ENCODE data around the gene SELPLG. TPM values are rescaled to one million over a fixed set of nuclear protein-coding genes. Genes with fewer than 3 reads are reported as not detected.

Gene SELPLG
- total RNA-seq, 4 donors from 2014 or later, result 7.2 to 15.7 (median 10.0) TPM

DNA sequence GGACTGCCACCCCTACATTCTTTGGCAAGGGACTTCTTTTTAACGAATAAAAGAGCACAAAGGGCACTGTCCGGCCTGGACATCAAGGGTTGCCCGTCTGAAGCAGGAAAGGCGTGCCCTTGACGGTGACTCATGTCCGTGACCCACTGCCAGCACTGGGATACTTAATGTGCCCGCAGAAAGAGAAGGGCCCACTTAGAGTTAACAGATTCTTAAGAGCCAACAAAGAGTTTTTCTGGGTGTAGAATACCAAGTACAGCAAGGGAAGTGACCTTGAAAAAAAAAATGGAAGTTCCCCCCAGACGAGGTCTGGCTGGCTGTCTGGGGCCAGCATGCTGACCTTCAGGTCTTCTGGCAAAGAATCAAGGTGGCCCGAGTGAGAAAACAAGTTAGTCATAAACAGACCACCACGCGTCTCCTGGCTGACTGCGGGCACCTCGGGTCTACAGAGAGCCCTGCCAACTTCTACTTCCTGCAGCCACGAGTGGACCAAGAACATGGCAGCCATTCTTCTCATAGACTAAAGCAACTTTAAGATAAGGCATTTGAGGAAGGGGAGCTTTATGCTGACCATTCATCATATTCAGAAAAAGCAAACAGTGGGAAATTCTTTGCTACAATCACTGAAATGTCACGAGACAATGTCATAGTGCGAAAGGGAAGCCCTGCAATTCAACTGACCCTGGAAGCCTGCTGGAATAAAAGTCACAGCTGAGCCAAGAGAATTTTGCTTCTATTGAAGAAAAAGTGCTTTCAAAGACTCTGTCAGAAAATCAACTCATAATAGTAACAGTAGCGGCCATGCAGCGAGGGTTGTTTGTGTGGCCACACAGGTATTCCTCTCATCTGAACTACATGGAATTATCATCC is 10.5 kb upstream of the SELPLG start:
- H3K4me3 ChIP-seq, result no peak overlapping the region
- intact Hi-C loops (cut with DNase I), result no loop called here
- no peaks in the 10 kb centered on the region for H3K9me3 ChIP-seq
- DNase-seq (ENCODE audit: extremely low spot score), result no peak
- 45% methylated on average over 18 of the region's 18 CpGs for WGBS
- H3K27me3 ChIP-seq, result no peaks in the 10 kb centered on the region
- peaks cover 35 to 71% (median 58%) of the 10 kb centered on the region in 4 donors for H3K4me1 ChIP-seq
- H3K27ac ChIP-seq (replicated peaks in 1 of 4), result peak overlapping the region; percentile 29 to 75 (median 68)
- H3K36me3 ChIP-seq, result peaks cover 32 to 50% (median 46%) of the 10 kb centered on the region in 4 donors
- TF ChIP-seq EP300 (IDR thresholded peaks at IDR 0.05) (no peak), POLR2AphosphoS5 (IDR thresholded peaks at IDR 0.05) (peak; percentile 42 to 50)

DNA sequence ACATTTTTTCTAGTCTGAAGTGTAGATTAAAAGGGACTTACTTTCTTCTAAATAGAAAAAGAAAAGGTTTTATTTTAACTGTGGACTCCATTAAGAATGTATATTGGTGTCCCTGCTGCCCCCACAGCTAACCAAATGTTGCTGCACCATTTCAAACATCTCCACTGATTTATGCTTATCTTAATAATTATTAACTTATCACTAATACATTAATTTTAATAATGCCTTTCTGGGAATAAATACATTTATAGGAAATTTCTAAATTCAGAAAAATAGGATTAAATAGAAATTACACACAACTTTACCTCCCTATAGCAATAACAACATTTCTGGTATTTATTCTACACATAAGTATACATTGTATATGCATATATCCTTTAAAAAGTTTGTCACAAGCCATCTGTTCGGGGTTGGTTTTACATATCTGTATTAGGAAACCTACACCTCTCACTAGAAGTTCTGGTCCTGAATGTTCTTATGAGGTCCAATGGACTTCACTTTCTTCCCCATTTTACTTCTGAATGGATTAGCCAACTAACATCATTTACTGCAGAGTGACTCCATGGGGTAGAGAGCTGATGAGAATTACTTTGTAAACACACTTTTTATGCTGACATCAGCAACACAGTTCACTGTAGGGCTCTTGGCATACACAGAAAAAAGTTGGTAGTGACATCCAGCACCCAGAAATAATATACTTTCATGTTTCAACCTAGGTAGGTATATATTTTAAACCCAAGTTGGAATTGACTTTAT is 9.4 kb upstream of the SELPLG start:
- no peak for TF ChIP-seq EP300 (IDR thresholded peaks at IDR 0.05)
- no peak for TF ChIP-seq POLR2AphosphoS5 (IDR thresholded peaks at IDR 0.05)
- TF ChIP-seq POLR2A (IDR thresholded peaks at IDR 0.05; ENCODE audit: low read depth), result no peak
- TF ChIP-seq, protein P1, sequence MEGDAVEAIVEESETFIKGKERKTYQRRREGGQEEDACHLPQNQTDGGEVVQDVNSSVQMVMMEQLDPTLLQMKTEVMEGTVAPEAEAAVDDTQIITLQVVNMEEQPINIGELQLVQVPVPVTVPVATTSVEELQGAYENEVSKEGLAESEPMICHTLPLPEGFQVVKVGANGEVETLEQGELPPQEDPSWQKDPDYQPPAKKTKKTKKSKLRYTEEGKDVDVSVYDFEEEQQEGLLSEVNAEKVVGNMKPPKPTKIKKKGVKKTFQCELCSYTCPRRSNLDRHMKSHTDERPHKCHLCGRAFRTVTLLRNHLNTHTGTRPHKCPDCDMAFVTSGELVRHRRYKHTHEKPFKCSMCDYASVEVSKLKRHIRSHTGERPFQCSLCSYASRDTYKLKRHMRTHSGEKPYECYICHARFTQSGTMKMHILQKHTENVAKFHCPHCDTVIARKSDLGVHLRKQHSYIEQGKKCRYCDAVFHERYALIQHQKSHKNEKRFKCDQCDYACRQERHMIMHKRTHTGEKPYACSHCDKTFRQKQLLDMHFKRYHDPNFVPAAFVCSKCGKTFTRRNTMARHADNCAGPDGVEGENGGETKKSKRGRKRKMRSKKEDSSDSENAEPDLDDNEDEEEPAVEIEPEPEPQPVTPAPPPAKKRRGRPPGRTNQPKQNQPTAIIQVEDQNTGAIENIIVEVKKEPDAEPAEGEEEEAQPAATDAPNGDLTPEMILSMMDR (IDR thresholded peaks at IDR 0.05), result no peak
- H3K27ac ChIP-seq (replicated peaks in 1 of 4), result peak overlapping the region; percentile 29 to 75 (median 68)
- no peaks in the 10 kb centered on the region for H3K27me3 ChIP-seq
- H3K4me1 ChIP-seq, result peaks cover 38 to 71% (median 62%) of the 10 kb centered on the region in 4 donors
- DNase-seq (ENCODE audit: extremely low spot score), result no peak
- no peak overlapping the region for H3K4me3 ChIP-seq
- intact Hi-C loops (cut with DNase I), result no loop called here
- peaks cover 22 to 39% (median 36%) of the 10 kb centered on the region in 4 donors for H3K36me3 ChIP-seq
- WGBS, result 93% methylated on average over 1 of the region's 1 CpG
- H3K9me3 ChIP-seq, result no peaks in the 10 kb centered on the region

DNA sequence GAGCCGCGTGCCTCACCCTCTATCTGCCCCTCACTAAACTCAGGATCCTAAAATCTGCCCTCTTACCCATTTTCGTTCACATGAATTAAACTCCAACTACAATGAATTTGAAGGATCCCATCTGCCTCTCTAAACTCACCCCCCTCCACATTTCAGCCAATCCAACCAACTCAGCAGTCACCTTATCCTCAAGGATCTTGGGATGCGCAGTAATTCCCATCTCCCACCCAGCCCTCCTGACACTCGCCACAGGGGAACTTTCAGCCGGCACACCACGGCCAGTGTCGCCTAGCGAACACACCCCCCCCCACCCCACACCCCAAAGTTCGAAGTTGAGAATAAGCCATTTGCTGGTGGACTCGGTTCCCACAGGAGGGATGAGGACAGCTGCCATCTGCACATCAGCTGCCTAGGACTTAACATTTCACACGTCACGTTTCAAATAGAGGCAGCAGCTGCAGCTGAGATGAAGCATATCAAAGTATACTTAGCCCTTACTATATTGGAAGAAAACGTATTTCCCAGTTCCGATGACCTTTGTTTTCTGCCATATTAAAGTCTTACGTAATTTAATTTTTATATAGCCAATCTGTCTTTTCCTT is 8.7 kb upstream of the SELPLG start:
- TF ChIP-seq, protein P1 (IDR thresholded peaks at IDR 0.05), result no peak
- TF ChIP-seq EP300 (IDR thresholded peaks at IDR 0.05) (no peak), POLR2A (IDR thresholded peaks at IDR 0.05; ENCODE audit: low read depth) (no peak), POLR2AphosphoS5 (IDR thresholded peaks at IDR 0.05) (no peak)

DNA sequence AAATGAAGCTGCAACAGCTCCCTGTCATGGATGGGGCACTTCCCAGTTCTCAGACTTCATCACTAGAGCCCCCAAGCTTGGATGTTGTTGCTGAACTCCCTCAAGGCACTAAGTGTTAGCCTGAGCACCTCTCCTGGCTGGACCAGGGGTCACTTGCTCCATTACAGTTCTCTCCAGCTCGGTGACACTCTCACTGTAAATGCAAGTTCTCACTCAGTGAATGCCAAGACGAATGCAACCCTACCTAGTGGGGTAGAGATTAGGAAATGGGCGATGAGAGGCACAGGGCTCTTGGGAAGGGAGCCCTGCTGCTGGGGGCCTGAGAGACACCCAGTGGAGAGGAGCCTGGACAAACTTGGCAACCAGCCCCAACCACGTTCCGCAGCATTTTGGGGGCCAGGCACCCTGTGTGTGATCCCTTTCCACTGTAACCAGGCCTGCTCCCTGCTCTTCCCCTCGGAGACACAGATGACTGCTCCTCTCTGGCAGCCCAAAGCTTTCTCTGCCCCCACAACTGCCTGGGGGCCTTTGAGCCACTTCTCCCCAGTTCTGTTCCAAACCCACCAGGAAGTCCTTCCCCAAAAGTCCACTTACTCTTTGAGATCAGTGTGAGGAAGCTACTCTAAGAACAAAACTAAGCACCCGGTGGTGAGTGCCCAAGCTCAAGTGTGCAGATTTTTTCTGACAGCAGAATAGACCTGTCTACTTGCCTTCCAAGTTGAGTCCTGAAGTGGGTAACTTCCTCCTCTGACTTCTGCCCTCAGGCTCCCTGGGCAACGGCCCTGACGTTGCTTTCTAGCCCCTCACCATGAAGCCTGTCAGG is 8.0 kb upstream of the SELPLG start:
- peaks cover 16 to 25% (median 21%) of the 10 kb centered on the region in 4 donors for H3K36me3 ChIP-seq
- TF ChIP-seq, protein P1 (IDR thresholded peaks at IDR 0.05), result no peak
- TF ChIP-seq POLR2AphosphoS5 (IDR thresholded peaks at IDR 0.05), result peak in 1 of 2 donors; percentile 11
- intact Hi-C loops (cut with DNase I), result no loop called here
- H3K4me3 ChIP-seq, result no peak overlapping the region
- H3K9me3 ChIP-seq, result no peaks in the 10 kb centered on the region
- no peaks in the 10 kb centered on the region for H3K27me3 ChIP-seq
- no peak for DNase-seq (ENCODE audit: extremely low spot score)
- peak overlapping the region in 3 of 4 donors; percentile 21 to 60 (median 50) for H3K27ac ChIP-seq (replicated peaks in 1 of 4)
- 63% methylated on average over 9 of the region's 9 CpGs for WGBS
- peaks cover 48 to 81% (median 65%) of the 10 kb centered on the region in 4 donors for H3K4me1 ChIP-seq

More for the DNA sequence above, 8.7 kb upstream of the SELPLG start:
- no peak overlapping the region for H3K4me3 ChIP-seq
- WGBS, result 79% methylated on average over 16 of the region's 16 CpGs
- H3K9me3 ChIP-seq, result no peaks in the 10 kb centered on the region
- intact Hi-C loops (cut with DNase I), result no loop called here
- no peak for DNase-seq (ENCODE audit: extremely low spot score)
- peaks cover 42 to 74% (median 64%) of the 10 kb centered on the region in 4 donors for H3K4me1 ChIP-seq
- peak overlapping the region in 3 of 4 donors; percentile 21 to 60 (median 50) for H3K27ac ChIP-seq (replicated peaks in 1 of 4)
- H3K36me3 ChIP-seq, result peaks cover 22 to 32% (median 28%) of the 10 kb centered on the region in 4 donors
- no peaks in the 10 kb centered on the region for H3K27me3 ChIP-seq
